GM23248 (cell line): ENCODE data around the gene MYO9A. TPM values are rescaled to one million over a fixed set of nuclear protein-coding genes. Genes with fewer than 3 reads are reported as not detected.

Experiments used
- DNase-seq: peaks from one replicate; pipeline ENCODE4 v3.0.0-alpha.2; 2015
- H2AFZ ChIP-seq: fragments of 200-600 bp; sonication (generic); 2 replicates; pipeline ENCODE4 v1.6.1; 2016; ENCODE audit warnings: antibody characterized with exemption
- H3F3A ChIP-seq: fragments of 200-600 bp; sonication (generic); 2 replicates; pipeline ENCODE4 v1.6.1; 2016; ENCODE audit warnings: mild to moderate bottlenecking, antibody characterized with exemption, mixed run types; ENCODE audit not compliant: insufficient read depth
- H3K27ac ChIP-seq: fragments of 200-600 bp; sonication (generic); 2 replicates; pipeline ENCODE4 v1.5.1; 2016; ENCODE audit warnings: mild to moderate bottlenecking
- H3K27me3 ChIP-seq: fragments of 200-600 bp; sonication (generic); replicated peaks from 2 replicates; pipeline ENCODE4 v1.6.1; 2016; ENCODE audit warnings: mild to moderate bottlenecking; ENCODE audit not compliant: insufficient read depth
- H3K36me3 ChIP-seq: fragments of 200-600 bp; sonication (generic); 2 replicates; pipeline ENCODE4 v1.6.1; 2016; ENCODE audit warnings: low read depth, mild to moderate bottlenecking
- H3K4me1 ChIP-seq: fragments of 200-600 bp; sonication (generic); 2 replicates; pipeline ENCODE4 v1.6.1; 2016; ENCODE audit warnings: mild to moderate bottlenecking; ENCODE audit not compliant: insufficient read depth
- H3K4me2 ChIP-seq: fragments of 200-600 bp; sonication (generic); one replicate; pipeline ENCODE4 v1.6.1; 2016; ENCODE audit warnings: mild to moderate bottlenecking; ENCODE audit not compliant: unreplicated experiment
- H3K4me3 ChIP-seq: fragments of 200-600 bp; sonication (generic); 2 replicates; pipeline ENCODE4 v1.5.1; 2016; ENCODE audit warnings: mild to moderate bottlenecking
- H3K79me2 ChIP-seq: fragments of 200-600 bp; sonication (generic); 2 replicates; pipeline ENCODE4 v1.6.1; 2016; ENCODE audit warnings: mild to moderate bottlenecking; ENCODE audit not compliant: insufficient read depth
- H3K9ac ChIP-seq: fragments of 200-600 bp; sonication (generic); 2 replicates; pipeline ENCODE4 v1.6.1; 2016; ENCODE audit warnings: mild to moderate bottlenecking
- H3K9me2 ChIP-seq: fragments of 200-600 bp; sonication (generic); 2 replicates; pipeline ENCODE4 v1.6.1; 2016; ENCODE audit warnings: mixed run types, mild to moderate bottlenecking, moderate library complexity; ENCODE audit not compliant: insufficient read depth
- H3K9me3 ChIP-seq: fragments of 200-600 bp; sonication (generic); one replicate; pipeline ENCODE4 v1.6.1; 2017; ENCODE audit warnings: low read depth
- H4K20me1 ChIP-seq: fragments of 200-600 bp; sonication (generic); 2 replicates; pipeline ENCODE4 v1.6.0; 2016; ENCODE audit not compliant: insufficient read depth
- EZH2 ChIP-seq: fragments of 200-600 bp; sonication (generic); IDR thresholded peaks from 2 replicates; pipeline ENCODE4 v1.6.1; 2018; ENCODE audit warnings: antibody characterized with exemption, mild to moderate bottlenecking; ENCODE audit not compliant: insufficient read depth, poor library complexity, severe bottlenecking
- EZH2phosphoT487 ChIP-seq: fragments of 200-600 bp; sonication (generic); IDR thresholded peaks from 2 replicates; pipeline ENCODE4 v1.6.1; 2018; ENCODE audit warnings: antibody characterized with exemption, moderate library complexity, mild to moderate bottlenecking, low read depth; ENCODE audit not compliant: insufficient read depth
- WGBS, 2 experiments: methylation state at CpG; one replicate each; pipeline ENCODE4 v1.1.6; 2015 to 2017; ENCODE audit warnings: low lambda C conversion rate in 2 of 2, low coverage in 1 of 2; ENCODE audit errors: missing lambda C conversion rate in 2 of 2; 5-methylcytosine and 5-hydroxymethylcytosine counted together
- in situ Hi-C: fragments of 300-500 bp; cut with MboI; formaldehyde crosslinking; loops from 2 replicates; pipeline ENCODE4 v1.15.0; 2020
- polyA plus RNA-seq: library from polyadenylated mRNA; unstranded; fragments of >200 nt; fragmentation: Nextera tagmentation; extraction: Ambion mirVana; gene quantifications from 2 replicates; pipeline ENCODE4 v1.2.1, GENCODE V29; 2016
- total RNA-seq: library from RNA; depleted of rRNA; stranded (reverse); fragments of >200 nt; shearing (Covaris generic); gene quantifications from 2 replicates; pipeline ENCODE4 v1.2.3, GENCODE V29; 2014

Gene MYO9A
- total and polyA plus RNA-seq, 2 experiments from 2014 or later, result 10.6 to 20.4 TPM

- Histone ChIP-seq H3K9me2 (no peaks in the 10 kb centered on the region), H3K4me2 (no peak overlapping the region), H3K27ac (no peak overlapping the region), H3K27me3 (no peaks in the 10 kb centered on the region), H3K4me3 (no peak overlapping the region), H2AFZ (no peak overlapping the region), H3K79me2 (no peaks in the 10 kb centered on the region), H3K36me3 (no peaks in the 10 kb centered on the region), H3K4me1 (peaks cover 1% of the 10 kb centered on the region), H4K20me1 (no peaks in the 10 kb centered on the region), H3K9me3 (no peaks in the 10 kb centered on the region), H3F3A (no peaks in the 10 kb centered on the region), H3K9ac (no peak overlapping the region)
- no peak for TF ChIP-seq EZH2phosphoT487
- no peak for TF ChIP-seq EZH2
- in situ Hi-C loops, result no loop called here
- DNase-seq, result peak; percentile 85
- 43 to 44% methylated on average over 17 of the region's 17 CpGs for WGBS, 2 experiments
Observed at GRCh38 chr15:71800835-71801745, 316.9 kb downstream of the MYO9A start.

GRCh38 chr15:71800190-71800589 lies 317.8 kb downstream of the MYO9A start:
- H3K27ac ChIP-seq, result no peak overlapping the region
- DNase-seq, result no peak
- no peaks in the 10 kb centered on the region for H3K79me2 ChIP-seq
- no peaks in the 10 kb centered on the region for H3K4me1 ChIP-seq
- H3K9ac ChIP-seq, result no peak overlapping the region
- 92 to 95% methylated on average over 3 of the region's 3 CpGs for WGBS, 2 experiments
- no peaks in the 10 kb centered on the region for H3F3A ChIP-seq
- H3K4me2 ChIP-seq, result no peak overlapping the region
- H3K27me3 ChIP-seq, result no peaks in the 10 kb centered on the region
- TF ChIP-seq EZH2 (no peak), EZH2phosphoT487 (no peak)
- no peak overlapping the region for H2AFZ ChIP-seq
- no peaks in the 10 kb centered on the region for H3K9me3 ChIP-seq
- H3K4me3 ChIP-seq, result no peak overlapping the region
- no peaks in the 10 kb centered on the region for H4K20me1 ChIP-seq
- no peaks in the 10 kb centered on the region for H3K36me3 ChIP-seq
- no peaks in the 10 kb centered on the region for H3K9me2 ChIP-seq
- in situ Hi-C loops, result no loop called here

- H3F3A ChIP-seq, result no peaks in the 10 kb centered on the region
Observed at GRCh38 chr15:71798641-71799040, 319.3 kb downstream of the MYO9A start.

GRCh38 chr15:71792521-71792920 lies 325.4 kb downstream of the MYO9A start:
- peak; percentile 90 for DNase-seq
- Histone ChIP-seq H4K20me1 (no peaks in the 10 kb centered on the region), H2AFZ (no peak overlapping the region), H3K9me2 (no peaks in the 10 kb centered on the region), H3K9ac (no peak overlapping the region), H3K4me3 (no peak overlapping the region), H3K79me2 (no peaks in the 10 kb centered on the region), H3K9me3 (no peaks in the 10 kb centered on the region), H3K36me3 (no peaks in the 10 kb centered on the region), H3K4me1 (peaks cover 13% of the 10 kb centered on the region), H3F3A (peaks cover 19% of the 10 kb centered on the region; the same call in 1 of the 2 replicates), H3K27me3 (no peaks in the 10 kb centered on the region), H3K4me2 (no peak overlapping the region), H3K27ac (no peak overlapping the region)
- 2 to 5% methylated on average over 2 of the region's 2 CpGs for WGBS, 2 experiments
- no peak for TF ChIP-seq EZH2phosphoT487
- no peak for TF ChIP-seq EZH2
- in situ Hi-C loops, result no loop called here

More at GRCh38 chr15:71798641-71799040, 319.3 kb downstream of the MYO9A start:
- WGBS, 2 experiments, result 58 to 62% methylated on average over 6 of the region's 6 CpGs
- no peaks in the 10 kb centered on the region for H3K36me3 ChIP-seq
- H2AFZ ChIP-seq, result no peak overlapping the region
- no peaks in the 10 kb centered on the region for H3K4me1 ChIP-seq
- no peaks in the 10 kb centered on the region for H4K20me1 ChIP-seq
- H3K4me3 ChIP-seq, result no peak overlapping the region
- no peak overlapping the region for H3K9ac ChIP-seq
- DNase-seq, result no peak
- H3K79me2 ChIP-seq, result no peaks in the 10 kb centered on the region
- no peak for TF ChIP-seq EZH2
- no peak for TF ChIP-seq EZH2phosphoT487
- H3K4me2 ChIP-seq, result no peak overlapping the region
- H3K9me2 ChIP-seq, result no peaks in the 10 kb centered on the region
- H3K9me3 ChIP-seq, result no peaks in the 10 kb centered on the region
- no peaks in the 10 kb centered on the region for H3K27me3 ChIP-seq
- in situ Hi-C loops, result no loop called here
- no peak overlapping the region for H3K27ac ChIP-seq
